ENCODE measurements around the gene KCNMA1.
"Not testable (repeated sequence)": the region's sequence is repeated elsewhere in the genome, so short reads cannot be mapped to it uniquely, and the experiment has no call there.

Gene KCNMA1

GRCh38 chr10:77603534-77603927 lies 34.1 kb downstream of the KCNMA1 start:
- DNase-seq, result no peak

GRCh38 chr10:77602913-77603533 lies 34.6 kb downstream of the KCNMA1 start:
- DNase-seq, result peak; percentile 45

DNA sequence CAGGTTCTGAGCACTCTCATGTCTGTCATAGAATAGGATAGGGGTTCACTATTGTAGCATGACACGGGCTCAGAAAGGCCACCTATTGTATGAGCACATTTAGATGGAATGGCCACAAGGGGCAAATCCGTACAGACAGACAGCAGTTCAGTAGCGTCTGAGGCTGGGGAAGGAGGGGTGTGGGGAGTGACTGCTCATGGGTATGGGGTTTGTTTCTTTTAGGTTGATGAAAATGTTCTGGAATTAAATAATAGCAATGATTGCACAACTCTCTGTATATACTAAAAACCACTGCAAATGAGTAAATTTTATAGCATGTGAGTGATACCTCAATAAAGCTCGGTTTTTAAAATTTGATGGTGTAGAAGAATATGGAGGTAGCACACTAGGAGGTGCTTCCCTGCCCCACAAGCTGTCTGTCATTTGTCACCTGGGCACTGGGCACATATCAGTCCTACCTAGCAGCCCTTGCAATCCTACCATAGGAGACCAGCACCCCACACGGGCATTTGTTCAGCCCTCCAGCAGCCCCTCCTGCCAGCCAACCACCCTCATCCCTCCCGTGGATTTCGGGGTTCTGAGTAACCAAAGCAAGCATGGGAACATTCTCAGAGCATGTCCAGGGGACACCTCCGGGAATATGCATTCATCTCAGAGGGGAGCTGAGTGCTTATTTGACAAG lies 35.2 kb downstream of the KCNMA1 start:
- DNase-seq, result no peak

DNA sequence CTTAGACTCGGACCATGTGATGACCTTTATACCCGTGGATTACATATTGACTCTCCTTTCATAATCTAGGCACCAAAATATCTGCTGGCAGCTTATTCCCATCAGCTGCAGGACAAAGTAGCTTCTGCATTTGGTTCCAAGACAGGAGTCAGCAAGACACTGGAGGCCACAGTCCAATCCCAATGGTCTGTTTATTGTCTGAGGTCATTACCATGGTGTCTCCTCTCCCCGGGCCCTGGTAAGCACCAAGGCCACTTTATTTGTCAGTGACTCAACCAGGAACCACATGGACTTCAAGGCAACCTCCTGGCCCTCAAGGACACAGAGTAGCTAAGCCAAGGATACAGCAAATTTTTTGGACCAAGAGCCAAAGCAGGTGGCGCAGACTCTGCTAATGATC lies 36.1 kb downstream of the KCNMA1 start:
- no peak for DNase-seq

- peak; percentile 36 for DNase-seq
Observed at GRCh38 chr10:77600640-77601039, 37.0 kb downstream of the KCNMA1 start.

- DNase-seq, result no peak
Observed at GRCh38 chr10:77599651-77600050, 38.0 kb downstream of the KCNMA1 start.

GRCh38 chr10:77598606-77599005 lies 39.0 kb downstream of the KCNMA1 start:
- DNase-seq, result no peak

DNA sequence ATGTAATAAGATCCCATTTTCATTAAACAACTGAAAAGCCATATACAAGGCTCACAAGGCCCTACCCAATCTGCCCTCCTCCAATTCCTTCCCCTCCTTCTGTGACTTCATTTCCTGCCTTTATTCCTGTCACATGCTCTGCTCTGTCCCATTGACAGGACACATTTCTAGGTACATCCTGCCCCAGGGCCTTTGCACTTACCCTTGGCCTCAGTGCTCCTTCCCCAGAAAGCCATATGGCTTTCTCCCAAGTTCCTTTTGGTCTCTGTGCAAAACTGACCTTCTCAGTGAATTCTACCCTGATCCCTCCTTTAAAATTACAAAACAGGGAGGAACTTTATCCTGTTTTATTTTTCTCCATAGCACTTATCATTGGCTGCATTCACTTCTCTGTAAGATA lies 40.0 kb downstream of the KCNMA1 start:
- no peak for DNase-seq

DNA sequence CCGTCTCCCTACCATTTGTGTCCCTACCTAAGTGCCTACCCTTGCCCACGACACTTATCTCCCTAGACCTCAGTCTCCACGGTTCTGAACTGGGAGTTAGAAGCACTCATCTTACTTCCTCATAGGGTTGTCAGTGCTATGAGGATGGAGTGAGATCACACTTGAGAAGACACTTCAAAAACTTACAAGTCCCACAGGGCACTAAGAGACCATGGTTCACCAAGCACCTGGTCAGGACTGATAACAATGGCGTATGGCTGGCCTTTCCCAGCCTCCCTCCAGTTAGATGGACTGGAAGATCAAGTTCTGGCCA lies 43.2 kb downstream of the KCNMA1 start:
- no peak for DNase-seq

- DNase-seq, result no peak
Observed at GRCh38 chr10:77593771-77594470, 43.7 kb downstream of the KCNMA1 start.

DNA sequence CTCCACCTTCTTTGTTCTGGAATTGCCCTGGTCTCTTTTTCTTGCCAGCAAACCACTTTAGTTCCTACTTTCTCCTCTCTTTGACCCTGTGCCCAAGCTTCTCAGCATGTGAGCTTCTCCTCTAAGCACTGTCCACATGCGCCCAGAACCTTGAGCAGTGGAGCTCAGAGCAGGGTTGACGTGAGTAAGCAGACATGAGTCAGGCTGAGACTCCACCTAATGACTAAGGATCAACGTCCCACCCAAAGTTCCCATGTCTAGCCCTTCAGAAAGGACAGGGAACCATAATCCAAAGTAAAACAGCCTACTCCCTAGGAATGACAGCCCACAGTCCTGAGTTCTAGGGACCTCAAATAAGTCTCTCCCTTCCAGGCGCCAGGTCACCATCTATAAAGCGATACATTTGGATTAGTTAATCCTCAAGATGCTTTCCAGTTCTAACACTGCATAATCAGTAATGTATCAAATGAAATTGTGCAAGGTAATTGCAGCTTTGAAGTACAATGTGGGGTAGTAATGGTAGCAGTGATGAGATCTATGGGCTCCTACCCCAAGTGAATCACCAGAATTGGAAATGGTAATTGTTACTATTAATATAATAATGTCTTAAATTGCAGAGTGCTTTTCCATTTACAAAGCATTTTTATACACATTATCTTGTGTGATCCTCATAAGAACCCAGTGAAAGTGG lies 44.5 kb downstream of the KCNMA1 start:
- DNase-seq, result no peak

DNA sequence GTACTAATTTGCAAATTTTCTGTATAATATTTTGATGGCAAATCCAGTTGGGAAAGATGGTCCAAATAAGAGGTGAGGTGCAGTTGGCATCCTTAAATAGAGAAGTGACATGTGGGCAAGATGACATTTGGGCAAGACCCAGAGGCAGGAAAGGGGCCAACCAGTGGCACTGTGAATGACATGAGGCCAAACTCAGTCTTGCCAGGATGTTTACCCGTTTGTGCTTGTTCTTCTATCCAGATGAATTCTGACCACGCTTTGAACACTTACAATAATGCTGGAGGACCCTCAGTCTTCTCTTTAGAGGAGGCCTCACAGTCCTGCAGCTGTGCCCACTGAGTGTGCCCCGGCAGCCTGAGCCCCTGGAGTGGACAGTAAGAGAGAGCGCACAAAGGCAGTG lies 45.1 kb downstream of the KCNMA1 start:
- no peak for DNase-seq

- no peak for DNase-seq
Observed at GRCh38 chr10:77591238-77591880, 46.2 kb downstream of the KCNMA1 start.

- DNase-seq, result no peak
Observed at GRCh38 chr10:77590344-77591237, 47.0 kb downstream of the KCNMA1 start.

DNA sequence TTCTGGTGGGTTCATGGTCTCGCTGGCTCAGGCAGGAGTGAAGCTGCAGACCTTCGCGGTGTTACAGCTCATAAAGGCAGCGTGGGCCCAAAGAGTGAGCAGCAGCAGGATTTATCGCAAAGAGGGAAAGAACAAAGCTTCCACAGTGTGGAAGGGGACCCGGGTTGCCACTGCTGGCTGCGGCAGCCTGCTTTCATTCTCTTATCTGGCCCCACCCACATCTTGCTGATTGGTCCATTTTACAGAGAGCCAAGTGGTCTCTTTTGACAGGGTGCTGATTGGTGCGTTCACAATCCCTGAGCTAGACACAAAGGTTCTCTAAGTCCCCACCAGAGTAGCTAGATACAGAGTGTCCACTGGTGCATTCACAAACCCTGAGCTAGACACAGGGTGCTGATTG lies 47.9 kb downstream of the KCNMA1 start:
- not testable (repeated sequence) for DNase-seq

DNA sequence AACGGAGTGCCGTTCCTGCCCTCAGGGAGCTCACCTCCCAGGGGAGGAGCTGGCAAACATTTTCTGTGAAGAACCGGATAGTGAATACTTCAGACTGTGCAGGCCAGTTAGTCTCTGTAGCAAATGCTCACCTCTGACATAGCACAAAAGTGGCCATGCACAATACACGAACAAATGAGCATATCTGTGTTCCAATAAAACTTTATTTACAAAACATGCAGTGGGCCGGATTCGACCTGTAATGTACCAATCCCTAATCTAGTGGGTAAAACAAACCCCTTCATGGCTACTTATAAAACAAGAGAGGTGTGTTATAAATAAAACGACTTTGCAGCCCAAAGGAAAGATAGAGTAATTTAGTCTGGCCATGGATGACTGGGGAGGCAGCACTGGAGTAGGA lies 48.7 kb downstream of the KCNMA1 start:
- DNase-seq, result no peak

- no peak for DNase-seq
Observed at GRCh38 chr10:77587416-77587790, 50.2 kb downstream of the KCNMA1 start.

GRCh38 chr10:77586719-77587415 lies 50.7 kb downstream of the KCNMA1 start:
- DNase-seq, result no peak

DNA sequence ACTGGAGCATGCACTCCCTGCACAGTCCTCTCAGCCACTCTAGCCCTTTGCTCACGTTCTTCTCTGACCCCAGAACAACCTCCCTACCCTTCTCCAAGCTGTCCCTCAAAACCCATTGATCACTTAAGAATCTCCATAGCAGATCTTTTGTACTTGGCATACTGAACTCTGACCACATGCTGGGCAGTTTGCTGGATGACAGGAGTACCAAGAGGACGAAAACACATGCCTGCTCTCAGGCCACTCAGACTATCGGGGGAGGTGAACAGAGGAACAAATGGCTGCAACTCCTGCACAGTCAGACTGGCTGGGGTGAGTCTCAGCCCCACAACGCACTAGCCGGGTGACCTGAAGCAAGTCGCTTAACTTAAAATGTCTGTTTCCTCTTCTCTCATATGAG lies 52.7 kb downstream of the KCNMA1 start:
- DNase-seq, result no peak

DNA sequence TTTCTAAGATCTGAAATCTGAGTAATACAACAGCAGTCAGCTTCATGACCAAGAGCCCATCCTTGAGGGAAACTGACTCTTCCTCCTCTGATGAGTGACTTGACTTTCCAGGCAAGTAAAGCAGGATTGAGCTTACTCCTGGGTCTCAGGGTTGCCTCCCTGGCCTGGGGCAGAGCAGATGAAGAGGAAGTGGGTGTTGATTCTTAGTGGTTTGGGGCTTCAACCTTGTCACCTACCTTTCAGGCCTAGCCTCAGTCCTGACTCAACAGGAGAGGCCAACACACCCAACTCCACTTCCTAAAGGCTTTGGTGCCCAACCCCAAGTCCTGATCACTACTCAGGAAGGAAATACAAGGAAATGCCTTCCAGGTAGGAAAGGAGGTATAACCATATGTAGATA lies 54.1 kb downstream of the KCNMA1 start:
- DNase-seq, result no peak

GRCh38 chr10:77582710-77583115 lies 54.9 kb downstream of the KCNMA1 start:
- no peak for DNase-seq

DNA sequence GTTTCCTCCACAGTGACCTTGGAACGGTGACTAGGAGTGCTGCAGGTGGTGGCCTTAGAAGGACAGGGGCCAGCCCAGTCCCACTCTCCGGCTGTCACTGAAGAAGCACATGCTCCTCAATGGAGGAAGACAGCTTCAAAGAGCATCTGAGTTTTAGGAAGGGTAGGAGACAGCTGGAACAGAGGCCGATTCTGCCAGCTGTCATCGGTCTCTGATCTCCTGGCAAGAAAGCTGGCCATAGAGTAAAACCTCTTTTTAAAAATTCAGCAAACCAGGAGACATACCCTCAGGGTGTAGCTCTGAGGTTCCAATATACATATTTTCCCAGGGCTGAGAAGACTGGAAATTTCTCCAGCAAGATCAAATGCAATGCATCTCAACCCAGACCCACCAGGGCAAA lies 55.9 kb downstream of the KCNMA1 start:
- DNase-seq, result no peak
